Breast epithelium (tissue), 4 donors: ENCODE measurements around the gene FNDC1. TPM values are rescaled to one million over a fixed set of nuclear protein-coding genes. Genes with fewer than 3 reads are reported as not detected.
"Not testable (repeated sequence)": the region's sequence is repeated elsewhere in the genome, so short reads cannot be mapped to it uniquely, and the experiment has no call there.

ENCODE experiments used
- DNase-seq, 2 donors: peaks; one replicate each; pipeline ENCODE4 v3.0.0-alpha.2; 2019; ENCODE audit warnings: low spot score in 2 of 2
- H3K27ac ChIP-seq, 2 donors: fragments of 200-600 bp; sonication (generic) in 1 of 2; one replicate each; pipeline ENCODE4 v1.5.1; 2016 to 2019; ENCODE audit warnings: mild to moderate bottlenecking in 1 of 2
- H3K27me3 ChIP-seq, 2 donors: fragments of 200-600 bp; sonication (generic) in 1 of 2; one replicate each; pipeline versions ENCODE4 v1.5.1 to v1.6.0; 2017 to 2019; ENCODE audit warnings: control low read depth in 1 of 2, mild to moderate bottlenecking in 1 of 2
- H3K36me3 ChIP-seq: fragments of 200-600 bp; one replicate; pipeline ENCODE4 v1.5.1; 2019
- H3K4me1 ChIP-seq, 2 donors: fragments of 200-600 bp; sonication (generic); one replicate each; pipeline ENCODE4 v1.5.1; 2016 to 2019; ENCODE audit warnings: control low read depth in 1 of 2
- H3K4me3 ChIP-seq, 3 donors: fragments of 200-600 bp; sonication (generic); 1 replicate in 2 of 3; 2 replicates in 1 of 3; pipeline ENCODE4 v1.5.1; 2016 to 2019; ENCODE audit warnings: mild to moderate bottlenecking in 3 of 3, moderate library complexity in 2 of 3
- H3K9me3 ChIP-seq, 2 donors: fragments of 200-600 bp; sonication (generic) in 1 of 2; one replicate each; pipeline ENCODE4 v1.5.1; 2016 to 2019; ENCODE audit warnings: control low read depth in 1 of 2
- POLR2A ChIP-seq: fragments of 450-650 bp; IDR thresholded peaks from one replicate; pipeline ENCODE4 v1.6.1; 2016; ENCODE audit warnings: antibody characterized with exemption, mild to moderate bottlenecking, moderate library complexity
- POLR2AphosphoS5 ChIP-seq, 3 donors: sonication (generic); formaldehyde crosslinking; IDR thresholded peaks; one replicate each; pipeline ENCODE4 v1.6.1; 2017; ENCODE audit warnings: antibody characterized with exemption in 3 of 3
- intact Hi-C: fragments of 100-400 bp; cut with DNase I; formaldehyde crosslinking; loops from one replicate; pipeline ENCODE4 v1.15.1; 2023; ENCODE audit warnings: low total_unique reads
- total RNA-seq, 3 donors: library from RNA; depleted of rRNA; stranded (reverse); fragments of >200 nt; gene quantifications; one replicate each; pipeline ENCODE4 v1.1.0, GENCODE V29; 2016
- TF ChIP-seq, protein P1 (sequence below), 3 donors: fragments of 450-650 bp; IDR thresholded peaks; one replicate each; pipeline ENCODE4 v1.5.1; 2016 to 2017; ENCODE audit warnings: antibody characterized with exemption in 3 of 3, mild to moderate bottlenecking in 3 of 3, moderate library complexity in 3 of 3

FNDC1 gene
- total RNA-seq, 3 donors from 2014 or later: 0.15 to 10.1 (median 0.33) TPM

- no peaks in the 10 kb centered on the region for H3K27me3 ChIP-seq
- H3K27ac ChIP-seq: no peak overlapping the region
- no peak for DNase-seq
- peaks cover 0 to 6% of the 10 kb centered on the region in 2 donors for H3K9me3 ChIP-seq
- TF ChIP-seq POLR2A (no peak), POLR2AphosphoS5 (IDR thresholded peaks at IDR 0.05) (no peak)
- TF ChIP-seq, protein P1, sequence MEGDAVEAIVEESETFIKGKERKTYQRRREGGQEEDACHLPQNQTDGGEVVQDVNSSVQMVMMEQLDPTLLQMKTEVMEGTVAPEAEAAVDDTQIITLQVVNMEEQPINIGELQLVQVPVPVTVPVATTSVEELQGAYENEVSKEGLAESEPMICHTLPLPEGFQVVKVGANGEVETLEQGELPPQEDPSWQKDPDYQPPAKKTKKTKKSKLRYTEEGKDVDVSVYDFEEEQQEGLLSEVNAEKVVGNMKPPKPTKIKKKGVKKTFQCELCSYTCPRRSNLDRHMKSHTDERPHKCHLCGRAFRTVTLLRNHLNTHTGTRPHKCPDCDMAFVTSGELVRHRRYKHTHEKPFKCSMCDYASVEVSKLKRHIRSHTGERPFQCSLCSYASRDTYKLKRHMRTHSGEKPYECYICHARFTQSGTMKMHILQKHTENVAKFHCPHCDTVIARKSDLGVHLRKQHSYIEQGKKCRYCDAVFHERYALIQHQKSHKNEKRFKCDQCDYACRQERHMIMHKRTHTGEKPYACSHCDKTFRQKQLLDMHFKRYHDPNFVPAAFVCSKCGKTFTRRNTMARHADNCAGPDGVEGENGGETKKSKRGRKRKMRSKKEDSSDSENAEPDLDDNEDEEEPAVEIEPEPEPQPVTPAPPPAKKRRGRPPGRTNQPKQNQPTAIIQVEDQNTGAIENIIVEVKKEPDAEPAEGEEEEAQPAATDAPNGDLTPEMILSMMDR (IDR thresholded peaks at IDR 0.05): no peak
- no peak overlapping the region for H3K4me3 ChIP-seq
- no peaks in the 10 kb centered on the region for H3K36me3 ChIP-seq
- H3K4me1 ChIP-seq: no peaks in the 10 kb centered on the region
- intact Hi-C loops: no loop called here
These were observed 113.2 kb downstream of the FNDC1 start for GRCh38 chr6:159282421-159282820.

GRCh38 chr6:159284661-159285060 is 115.5 kb downstream of the FNDC1 start:
- intact Hi-C loops, H3K27me3 ChIP-seq, H3K27ac ChIP-seq, H3K4me1 ChIP-seq, H3K9me3 ChIP-seq, H3K36me3 ChIP-seq, H3K4me3 ChIP-seq, DNase-seq: not testable (repeated sequence)

- intact Hi-C loops: no loop called here
- Histone ChIP-seq H3K36me3 (no peaks in the 10 kb centered on the region), H3K27me3 (no peaks in the 10 kb centered on the region), H3K4me3 (no peak overlapping the region), H3K9me3 (no peaks in the 10 kb centered on the region), H3K4me1 (no peaks in the 10 kb centered on the region), H3K27ac (no peak overlapping the region)
- no peak for DNase-seq
- TF ChIP-seq POLR2A (no peak), POLR2AphosphoS5 (IDR thresholded peaks at IDR 0.05) (no peak)
- TF ChIP-seq, protein P1 (IDR thresholded peaks at IDR 0.05): no peak
These were observed 129.6 kb downstream of the FNDC1 start for GRCh38 chr6:159298840-159299239.

GRCh38 chr6:159299566-159299965 is 130.4 kb downstream of the FNDC1 start:
- no peak overlapping the region for H3K27ac ChIP-seq
- no peaks in the 10 kb centered on the region for H3K9me3 ChIP-seq
- H3K36me3 ChIP-seq: no peaks in the 10 kb centered on the region
- no peak for DNase-seq
- no peak overlapping the region for H3K4me3 ChIP-seq
- H3K4me1 ChIP-seq: no peaks in the 10 kb centered on the region
- no peaks in the 10 kb centered on the region for H3K27me3 ChIP-seq
- intact Hi-C loops: no loop called here
- TF ChIP-seq, protein P1 (IDR thresholded peaks at IDR 0.05): no peak
- TF ChIP-seq POLR2A (no peak), POLR2AphosphoS5 (IDR thresholded peaks at IDR 0.05) (no peak)

DNA sequence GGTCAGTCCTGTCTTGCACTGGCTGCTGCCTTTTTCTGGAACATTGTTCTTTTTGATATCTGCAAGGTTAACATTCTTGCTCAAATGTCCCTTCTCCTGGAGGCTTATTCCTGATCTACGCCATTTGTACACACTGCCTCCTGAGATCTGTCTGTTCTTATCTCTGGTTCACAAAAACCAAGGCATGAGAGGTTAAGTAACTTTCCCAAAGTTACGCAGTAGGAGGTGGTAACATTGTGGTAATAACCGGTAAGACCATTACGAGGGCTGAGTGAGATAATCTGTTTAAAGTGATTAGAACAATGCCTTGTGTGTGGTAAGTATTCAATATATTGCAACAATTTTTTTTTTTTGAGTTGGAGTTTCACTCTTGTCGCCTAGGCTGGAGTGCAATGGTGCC is 132.1 kb downstream of the FNDC1 start:
- no peak for DNase-seq
- Histone ChIP-seq H3K4me3 (no peak overlapping the region), H3K27me3 (no peaks in the 10 kb centered on the region), H3K27ac (no peak overlapping the region), H3K36me3 (no peaks in the 10 kb centered on the region), H3K9me3 (no peaks in the 10 kb centered on the region), H3K4me1 (no peaks in the 10 kb centered on the region)
- TF ChIP-seq, protein P1 (IDR thresholded peaks at IDR 0.05): no peak
- no peak for TF ChIP-seq POLR2AphosphoS5 (IDR thresholded peaks at IDR 0.05)
- TF ChIP-seq POLR2A: no peak
- intact Hi-C loops: no loop called here
